OCI-M1 (cell line): Measurements from ENCODE around the gene SLC6A9.

ENCODE experiments used
- DNase-seq: peaks from one replicate; lab custom pipeline; 2025; lab: John Stamatoyannopoulos, UW

The SLC6A9 gene

GRCh38 chr1:44048532-44049215 is 17.4 kb upstream of the SLC6A9 start:
- DNase-seq = no peak

GRCh38 chr1:44047131-44047530 is 15.9 kb upstream of the SLC6A9 start:
- DNase-seq = no peak

- DNase-seq = no peak
Observed at GRCh38 chr1:44045064-44045463, 13.8 kb upstream of the SLC6A9 start.

GRCh38 chr1:44044071-44044801 is 13.0 kb upstream of the SLC6A9 start:
- DNase-seq = no peak

- no peak for DNase-seq
Observed at GRCh38 chr1:44043176-44044070, 12.2 kb upstream of the SLC6A9 start.

GRCh38 chr1:44040846-44041245 is 9.6 kb upstream of the SLC6A9 start:
- DNase-seq = no peak

- DNase-seq = peak; percentile 71
Observed at GRCh38 chr1:44040418-44040817, 9.2 kb upstream of the SLC6A9 start.

GRCh38 chr1:44038876-44039657 is 7.8 kb upstream of the SLC6A9 start:
- no peak for DNase-seq

GRCh38 chr1:44037154-44037553 is 5.9 kb upstream of the SLC6A9 start:
- DNase-seq = peak; percentile 64

GRCh38 chr1:44036409-44037139 is 5.3 kb upstream of the SLC6A9 start:
- DNase-seq = peak; percentile 90

GRCh38 chr1:44035726-44036408 is 4.6 kb upstream of the SLC6A9 start:
- DNase-seq = peak; percentile 96

GRCh38 chr1:44034976-44035716 is 3.9 kb upstream of the SLC6A9 start:
- DNase-seq = no peak

- no peak for DNase-seq
Observed at GRCh38 chr1:44034423-44034822, 3.2 kb upstream of the SLC6A9 start.

GRCh38 chr1:44033756-44034155 is 2.5 kb upstream of the SLC6A9 start:
- DNase-seq = no peak

- DNase-seq = no peak
Observed at GRCh38 chr1:44033041-44033575, 1.8 kb upstream of the SLC6A9 start.

GRCh38 chr1:44032170-44032790 is 1.0 kb upstream of the SLC6A9 start:
- DNase-seq = no peak

GRCh38 chr1:44030605-44031251 is 534 bp downstream of the SLC6A9 start:
- peak; percentile 73 for DNase-seq

GRCh38 chr1:44029911-44030604 is 1.2 kb downstream of the SLC6A9 start:
- DNase-seq = peak; percentile 94
